NT2/D1 (cell line): Measurements from ENCODE around the gene YPEL3.

Source experiments
- SUZ12 ChIP-seq: IDR thresholded peaks from 2 replicates; pipeline ENCODE4 v1.6.1; 2011; ENCODE audit not compliant: insufficient read length, insufficient read depth; ENCODE audit errors: extremely low read depth
- YY1 ChIP-seq: IDR thresholded peaks from 2 replicates; pipeline ENCODE4 v1.6.1; 2011; ENCODE audit not compliant: insufficient read length, insufficient read depth
- ZNF274 ChIP-seq: IDR thresholded peaks from 2 replicates; pipeline ENCODE4 v1.6.1; 2011; ENCODE audit warnings: mild to moderate bottlenecking, low read depth, low read length

GRCh38 chr16:30063893-30064728 lies 31.9 kb downstream of the YPEL3 start:
- no peak for TF ChIP-seq ZNF274
- TF ChIP-seq YY1: no peak
- TF ChIP-seq SUZ12: no peak
